Measurements from ENCODE around the gene CCDC38.

DNA sequence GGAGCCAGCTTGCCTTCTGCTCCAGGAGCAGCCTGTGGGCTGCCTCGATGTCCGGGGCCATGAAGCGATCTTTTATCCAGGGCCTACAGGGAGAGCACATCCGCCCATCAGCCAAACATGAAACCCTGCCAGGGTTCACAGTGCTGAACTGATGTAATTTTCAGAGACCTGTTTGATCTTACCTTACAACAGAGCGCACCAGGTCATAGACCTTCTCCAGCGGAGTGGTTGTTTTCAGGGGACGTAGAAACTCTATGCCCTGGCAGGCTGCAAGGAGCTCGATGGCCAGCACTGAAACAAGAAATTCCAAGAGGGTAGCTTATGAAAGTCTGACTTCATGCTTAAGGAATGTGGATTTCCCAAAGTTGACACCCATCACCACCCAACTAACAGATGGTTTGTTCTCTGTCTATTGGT lies 34.0 kb upstream of the CCDC38 start:
- TF ChIP-seq, protein P1, sequence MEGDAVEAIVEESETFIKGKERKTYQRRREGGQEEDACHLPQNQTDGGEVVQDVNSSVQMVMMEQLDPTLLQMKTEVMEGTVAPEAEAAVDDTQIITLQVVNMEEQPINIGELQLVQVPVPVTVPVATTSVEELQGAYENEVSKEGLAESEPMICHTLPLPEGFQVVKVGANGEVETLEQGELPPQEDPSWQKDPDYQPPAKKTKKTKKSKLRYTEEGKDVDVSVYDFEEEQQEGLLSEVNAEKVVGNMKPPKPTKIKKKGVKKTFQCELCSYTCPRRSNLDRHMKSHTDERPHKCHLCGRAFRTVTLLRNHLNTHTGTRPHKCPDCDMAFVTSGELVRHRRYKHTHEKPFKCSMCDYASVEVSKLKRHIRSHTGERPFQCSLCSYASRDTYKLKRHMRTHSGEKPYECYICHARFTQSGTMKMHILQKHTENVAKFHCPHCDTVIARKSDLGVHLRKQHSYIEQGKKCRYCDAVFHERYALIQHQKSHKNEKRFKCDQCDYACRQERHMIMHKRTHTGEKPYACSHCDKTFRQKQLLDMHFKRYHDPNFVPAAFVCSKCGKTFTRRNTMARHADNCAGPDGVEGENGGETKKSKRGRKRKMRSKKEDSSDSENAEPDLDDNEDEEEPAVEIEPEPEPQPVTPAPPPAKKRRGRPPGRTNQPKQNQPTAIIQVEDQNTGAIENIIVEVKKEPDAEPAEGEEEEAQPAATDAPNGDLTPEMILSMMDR (IDR thresholded peaks at IDR 0.05): no peak
- TF ChIP-seq CREB1 (CRISPR knock-in tag; IDR thresholded peaks at IDR 0.05): no peak

All from WTC11 (cell line).